Measurements from ENCODE around the gene GPR158. TPM values are rescaled to one million over a fixed set of nuclear protein-coding genes. Genes with fewer than 3 reads are reported as not detected.

The GPR158 gene
- total and polyA plus RNA-seq, 9 of the 15 experiments (the other 6 are each of a cell fraction or from before 2014, with no cell fraction given), result 4.0 to 7.6 (median 5.0) TPM

- H3K9ac ChIP-seq (ENCODE audit: insufficient read depth in 1 of 2, low read depth in 2 of 2, low read length in 2 of 2), result no peak overlapping the region
- H3K36me3 ChIP-seq (ENCODE audit: control insufficient read depth, insufficient read depth, low read length), result no peaks in the 10 kb centered on the region
- H3K79me2 ChIP-seq (ENCODE audit: control insufficient read depth, insufficient read depth, low read length), result no peaks in the 10 kb centered on the region
- POLR2A ChIA-PET, result no interaction called here
- H3K4me1 ChIP-seq (replicated peaks in 1 of 2; ENCODE audit: control insufficient read depth in 2 of 2, insufficient read depth in 2 of 2, low read length in 2 of 2), result no peaks in the 10 kb centered on the region
- H4K20me1 ChIP-seq (replicated peaks; ENCODE audit: control insufficient read depth, insufficient read depth, low read length), result no peaks in the 10 kb centered on the region
- ATAC-seq, result no peak
- CTCF ChIA-PET (ENCODE audit: low intra/inter-chr PET ratio), result no interaction called here
- DNase-seq (ENCODE audit: extremely low read depth in 1 of 4, low spot score in 3 of 4), result no peak
- intact Hi-C loops (cut with micrococcal nuclease), result no loop called here
- H3K9me1 ChIP-seq (ENCODE audit: control insufficient read depth, insufficient read depth, low read length), result no peaks in the 10 kb centered on the region
- no peak overlapping the region for H3K4me3 ChIP-seq
- no peak overlapping the region for H3K4me2 ChIP-seq (ENCODE audit: insufficient read depth, low read length)
- in situ Hi-C loops (cut with MboI), result no loop called here
- no peak for FAIRE-seq
- H3K27ac ChIP-seq (ENCODE audit: extremely low read depth, low read depth, low read length), result no peak overlapping the region
- H2AFZ ChIP-seq (ENCODE audit: low read depth, low read length), result no peak overlapping the region
- 0% methylated on average over 1 of the region's 1 CpG for WGBS (ENCODE audit: insufficient coverage, low coverage, missing lambda C conversion rate)
- TF ChIP-seq ZSCAN29 (IDR thresholded peaks at IDR 0.05) (no peak), ZEB2 (IDR thresholded peaks at IDR 0.05) (no peak)
- H3K9me3 ChIP-seq (replicated peaks; ENCODE audit: control insufficient read depth, insufficient read depth, low read depth, low read length), result no peaks in the 10 kb centered on the region
- H3K27me3 ChIP-seq (ENCODE audit: control insufficient read depth in 2 of 2, insufficient read depth in 2 of 2, low read length in 2 of 2), result no peaks in the 10 kb centered on the region
- BruUV-seq (replicated peaks), result no TSS peak
These were observed 466.8 kb downstream of the GPR158 start for GRCh38 chr10:25641595-25641994.

DNA sequence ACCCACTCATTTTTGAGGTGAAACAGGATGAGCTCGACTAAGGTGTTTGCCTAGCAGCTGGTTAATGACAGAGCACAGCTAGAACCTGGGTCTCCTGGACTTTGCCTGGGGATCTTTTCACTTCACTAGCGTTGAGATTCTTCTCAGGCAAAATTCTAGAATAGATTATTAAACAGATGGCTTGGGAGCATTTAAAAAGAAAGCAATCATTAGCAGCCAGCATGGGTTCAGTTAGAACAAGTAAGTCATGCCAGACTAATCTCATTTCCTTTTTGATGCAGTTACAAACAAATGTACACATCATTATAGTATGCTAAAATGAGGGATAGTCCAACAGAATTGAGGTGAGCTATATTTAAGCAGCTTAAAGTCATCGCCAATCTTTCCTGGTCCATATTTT, 467.9 kb downstream of the GPR158 start:
- Histone ChIP-seq H3K9me1 (ENCODE audit: control insufficient read depth, insufficient read depth, low read length) (no peaks in the 10 kb centered on the region), H4K20me1 (replicated peaks; ENCODE audit: control insufficient read depth, insufficient read depth, low read length) (no peaks in the 10 kb centered on the region), H3K9ac (ENCODE audit: insufficient read depth in 1 of 2, low read depth in 2 of 2, low read length in 2 of 2) (no peak overlapping the region), H3K27ac (ENCODE audit: extremely low read depth, low read depth, low read length) (no peak overlapping the region), H3K4me2 (ENCODE audit: insufficient read depth, low read length) (no peak overlapping the region), H3K9me3 (replicated peaks; ENCODE audit: control insufficient read depth, insufficient read depth, low read depth, low read length) (no peaks in the 10 kb centered on the region), H3K4me3 (no peak overlapping the region), H3K27me3 (ENCODE audit: control insufficient read depth in 2 of 2, insufficient read depth in 2 of 2, low read length in 2 of 2) (peaks cover 0 to 3% of the 10 kb centered on the region in 2 experiments; a peak in 1 of 5 replicates), H2AFZ (ENCODE audit: low read depth, low read length) (no peak overlapping the region), H3K4me1 (replicated peaks in 1 of 2; ENCODE audit: control insufficient read depth in 2 of 2, insufficient read depth in 2 of 2, low read length in 2 of 2) (no peaks in the 10 kb centered on the region), H3K79me2 (ENCODE audit: control insufficient read depth, insufficient read depth, low read length) (no peaks in the 10 kb centered on the region), H3K36me3 (ENCODE audit: control insufficient read depth, insufficient read depth, low read length) (no peaks in the 10 kb centered on the region)
- no peak for FAIRE-seq
- ATAC-seq, result no peak
- intact Hi-C loops (cut with micrococcal nuclease) (no loop called here), in situ Hi-C loops (cut with MboI) (no loop called here)
- ChIA-PET POLR2A (interaction anchor here (0.6 kb wide), 1 partner anchor 22 kb away, joined by 3 read pairs; no protein-coding TSS in a partner anchor), CTCF (ENCODE audit: low intra/inter-chr PET ratio) (no interaction called here)
- no TSS peak for BruUV-seq (replicated peaks)
- WGBS (ENCODE audit: insufficient coverage, low coverage, missing lambda C conversion rate), result 0% methylated on average over 3 of the region's 3 CpGs
- no peak for DNase-seq (ENCODE audit: extremely low read depth in 1 of 4, low spot score in 3 of 4)
- TF ChIP-seq BACH1 (tag; IDR thresholded peaks at IDR 0.05) (no peak), RREB1 (CRISPR knock-in tag; IDR thresholded peaks at IDR 0.05) (no peak), HINFP (tag; conservative IDR thresholded peaks at IDR 0.05; ENCODE audit: low read depth) (no peak)
